Kidney (tissue), 14 donors: Measurements from ENCODE around the gene PLK2. TPM values are rescaled to one million over a fixed set of nuclear protein-coding genes. Genes with fewer than 3 reads are reported as not detected.
A peak's percentile ranks its signal among the peaks of the same experiment; 100 is the strongest.

Source experiments
- DNase-seq, 5 donors: peaks; one replicate each; pipeline ENCODE4 v3.0.0-alpha.2; 2013 to 2020
- FAIRE-seq: peaks from 2 replicates; lab custom pipeline; 2012; peaks lifted over from hg19 to GRCh38; lab: Jason Lieb, UNC
- H3K27ac ChIP-seq, 2 donors: one replicate each; pipeline ENCODE4 v1.7.0; 2013; ENCODE audit warnings: low read depth in 2 of 2, low read length in 2 of 2, inconsistent platforms in 1 of 2
- H3K27me3 ChIP-seq: one replicate; pipeline ENCODE4 v1.7.1; 2013; ENCODE audit warnings: low read length, inconsistent platforms; ENCODE audit not compliant: control insufficient read depth, insufficient read depth
- H3K36me3 ChIP-seq, 3 donors: one replicate each; pipeline versions ENCODE4 v1.7.0 to v1.7.1; 2013; ENCODE audit warnings: low read length in 3 of 3, control low read depth in 1 of 3, inconsistent platforms in 1 of 3; ENCODE audit not compliant: insufficient read depth in 3 of 3, control insufficient read depth in 2 of 3
- H3K4me1 ChIP-seq, 3 donors: one replicate each; pipeline versions ENCODE4 v1.7.0 to v1.7.1; 2013; ENCODE audit warnings: low read length in 3 of 3, inconsistent platforms in 1 of 3, low read depth in 1 of 3; ENCODE audit not compliant: control insufficient read depth in 2 of 3, insufficient read depth in 2 of 3
- H3K4me3 ChIP-seq, 3 donors: one replicate each; pipeline versions ENCODE4 v1.7.0 to v1.8.1; 2013; ENCODE audit warnings: low read length in 3 of 3, control low read depth in 1 of 3, inconsistent platforms in 1 of 3
- H3K9ac ChIP-seq, 3 donors: one replicate each; pipeline versions ENCODE4 v1.7.0 to v1.7.1; 2013; ENCODE audit warnings: low read length in 3 of 3, control low read depth in 1 of 3, inconsistent platforms in 1 of 3
- H3K9me3 ChIP-seq, 3 donors: one replicate each; pipeline versions ENCODE4 v1.7.0 to v1.7.1; 2013; ENCODE audit warnings: low read length in 3 of 3, control low read depth in 1 of 3, inconsistent platforms in 1 of 3; ENCODE audit not compliant: control insufficient read depth in 2 of 3, insufficient read depth in 1 of 3
- intact Hi-C: fragments of 100-400 bp; cut with DNase I; formaldehyde crosslinking; loops from one replicate; pipeline ENCODE4 v1.11.1; 2022
- polyA plus RNA-seq: library from polyadenylated mRNA; stranded (reverse); fragments of 350-450 nt; fragmentation: Illumina TruSeq; extraction: RNeasy Lipid Tissue Mini Kit (QIAGEN cat#74804); gene quantifications from one replicate; pipeline ENCODE4 v1.2.3, GENCODE V29; 2014; ENCODE audit warnings: low read depth, low replicate concordance; ENCODE audit not compliant: insufficient read depth
- total RNA-seq: library from RNA; stranded (reverse); fragmentation: NEBNext Ultra II Directional; extraction: Animal tissue kit (Norgen Biotek cat#: 25700); gene quantifications from one replicate; pipeline ENCODE4 v1.2.1, GENCODE V29; 2021
- TF ChIP-seq, protein P1 (sequence below): IDR thresholded peaks from 3 replicates; pipeline ENCODE4 v1.5.1; 2012; ENCODE audit warnings: mild to moderate bottlenecking, moderate library complexity, borderline replicate concordance; ENCODE audit not compliant: insufficient read depth; ENCODE audit errors: extremely low read depth
- donor health status: control.
- donor health status: control.
- donor health status: control.
- donor health status: control.
- donor health status: control.
- donor health status: DM: yes; HTN: yes; CAD: no.
- donor health status: Normal renal cell carcinoma (clear cell type).

The PLK2 gene
- total and polyA plus RNA-seq, 2 donors from 2014 or later = 8.4 to 53.1 TPM

GRCh38 chr5:58458141-58458742, 1.6 kb downstream of the PLK2 start:
- Histone ChIP-seq H3K9ac (peak overlapping the region in 2 of 3 donors; percentile 70 to 83), H3K27ac (no peak overlapping the region), H3K9me3 (no peaks in the 10 kb centered on the region), H3K4me3 (peak overlapping the region; percentile 67 to 81 (median 74)), H3K27me3 (no peaks in the 10 kb centered on the region), H3K4me1 (peaks cover 0 to 3% (median 0%) of the 10 kb centered on the region in 3 donors), H3K36me3 (peaks cover 10 to 21% (median 12%) of the 10 kb centered on the region in 3 donors)
- TF ChIP-seq, protein P1, sequence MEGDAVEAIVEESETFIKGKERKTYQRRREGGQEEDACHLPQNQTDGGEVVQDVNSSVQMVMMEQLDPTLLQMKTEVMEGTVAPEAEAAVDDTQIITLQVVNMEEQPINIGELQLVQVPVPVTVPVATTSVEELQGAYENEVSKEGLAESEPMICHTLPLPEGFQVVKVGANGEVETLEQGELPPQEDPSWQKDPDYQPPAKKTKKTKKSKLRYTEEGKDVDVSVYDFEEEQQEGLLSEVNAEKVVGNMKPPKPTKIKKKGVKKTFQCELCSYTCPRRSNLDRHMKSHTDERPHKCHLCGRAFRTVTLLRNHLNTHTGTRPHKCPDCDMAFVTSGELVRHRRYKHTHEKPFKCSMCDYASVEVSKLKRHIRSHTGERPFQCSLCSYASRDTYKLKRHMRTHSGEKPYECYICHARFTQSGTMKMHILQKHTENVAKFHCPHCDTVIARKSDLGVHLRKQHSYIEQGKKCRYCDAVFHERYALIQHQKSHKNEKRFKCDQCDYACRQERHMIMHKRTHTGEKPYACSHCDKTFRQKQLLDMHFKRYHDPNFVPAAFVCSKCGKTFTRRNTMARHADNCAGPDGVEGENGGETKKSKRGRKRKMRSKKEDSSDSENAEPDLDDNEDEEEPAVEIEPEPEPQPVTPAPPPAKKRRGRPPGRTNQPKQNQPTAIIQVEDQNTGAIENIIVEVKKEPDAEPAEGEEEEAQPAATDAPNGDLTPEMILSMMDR = no peak
- intact Hi-C loops = no loop called here
- FAIRE-seq (no peak), DNase-seq (no peak)

DNA sequence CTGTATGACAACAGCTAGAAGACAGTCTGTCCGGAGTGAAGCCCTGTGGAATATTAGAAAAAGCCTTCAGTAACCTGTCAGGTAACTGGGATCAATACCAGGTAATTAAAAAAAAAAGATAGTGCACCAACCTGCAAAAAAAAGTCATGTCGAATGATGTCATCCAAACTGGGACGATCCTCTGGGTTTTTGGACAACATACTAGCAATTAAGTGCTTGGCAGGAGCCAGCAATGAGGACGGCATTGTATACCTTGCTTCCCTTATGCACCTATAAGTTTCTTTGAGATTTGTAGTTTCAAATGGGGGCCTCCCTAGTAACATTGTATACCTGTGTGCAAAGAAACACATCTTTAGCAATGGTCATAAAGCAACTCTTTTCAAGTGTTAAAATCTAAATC, 2.8 kb downstream of the PLK2 start:
- FAIRE-seq = no peak

GRCh38 chr5:58456486-58456885, 3.4 kb downstream of the PLK2 start:
- TF ChIP-seq, protein P1 = no peak
- no peaks in the 10 kb centered on the region for H3K9me3 ChIP-seq
- no peaks in the 10 kb centered on the region for H3K27me3 ChIP-seq
- intact Hi-C loops = no loop called here
- peaks cover 10 to 21% (median 12%) of the 10 kb centered on the region in 3 donors for H3K36me3 ChIP-seq
- no peak for DNase-seq
- FAIRE-seq = no peak
- peak overlapping the region in 2 of 3 donors; percentile 43 to 67 for H3K4me3 ChIP-seq
- peak overlapping the region in 1 of 3 donors; percentile 0 for H3K9ac ChIP-seq
- peaks cover 0 to 3% (median 0%) of the 10 kb centered on the region in 3 donors for H3K4me1 ChIP-seq
- no peak overlapping the region for H3K27ac ChIP-seq

More for the DNA sequence above, 2.8 kb downstream of the PLK2 start:
- peaks cover 10 to 21% (median 12%) of the 10 kb centered on the region in 3 donors for H3K36me3 ChIP-seq
- intact Hi-C loops = no loop called here
- no peak overlapping the region for H3K27ac ChIP-seq
- no peaks in the 10 kb centered on the region for H3K27me3 ChIP-seq
- peak overlapping the region in 1 of 3 donors; percentile 83 for H3K9ac ChIP-seq
- no peak for DNase-seq
- peaks cover 0 to 3% (median 0%) of the 10 kb centered on the region in 3 donors for H3K4me1 ChIP-seq
- TF ChIP-seq, protein P1 = no peak
- no peaks in the 10 kb centered on the region for H3K9me3 ChIP-seq
- peak overlapping the region; percentile 22 to 67 (median 38) for H3K4me3 ChIP-seq
